Liver (tissue), 3 donors: ENCODE results near the gene FASTK.

ENCODE experiments used
- FOXA1 ChIP-seq: IDR thresholded peaks from 2 replicates; pipeline ENCODE4 v1.6.1; 2016; ENCODE audit warnings: antibody characterized with exemption
- GABPA ChIP-seq, 2 donors: IDR thresholded peaks in 1 of 2; conservative IDR thresholded peaks in 1 of 2; 2 replicates each; pipeline ENCODE4 v1.6.1; 2016; ENCODE audit warnings: antibody characterized with exemption in 2 of 2, mild to moderate bottlenecking in 1 of 2, moderate library complexity in 1 of 2
- HNF4A ChIP-seq, 2 donors: conservative IDR thresholded peaks; 2 replicates each; pipeline ENCODE4 v1.6.1; 2016; ENCODE audit warnings: antibody characterized with exemption in 2 of 2, mild to moderate bottlenecking in 2 of 2
- JUND ChIP-seq, 2 donors: IDR thresholded peaks; 2 replicates each; pipeline ENCODE4 v1.6.1; 2016; ENCODE audit warnings: antibody characterized with exemption in 2 of 2
- MAX ChIP-seq: IDR thresholded peaks from 2 replicates; pipeline ENCODE4 v1.6.1; 2016; ENCODE audit warnings: antibody characterized with exemption
- NR2F2 ChIP-seq: IDR thresholded peaks from 2 replicates; pipeline ENCODE4 v1.6.1; 2016; ENCODE audit warnings: antibody characterized with exemption
- SP1 ChIP-seq: IDR thresholded peaks from 2 replicates; pipeline ENCODE4 v1.6.1; 2018; ENCODE audit warnings: antibody characterized with exemption, mild to moderate bottlenecking
- TAF1 ChIP-seq: conservative IDR thresholded peaks from 2 replicates; pipeline ENCODE4 v1.6.1; 2016; ENCODE audit warnings: antibody characterized with exemption, mild to moderate bottlenecking
- YY1 ChIP-seq: IDR thresholded peaks from 2 replicates; pipeline ENCODE4 v1.6.1; 2016; ENCODE audit warnings: antibody characterized with exemption, mild to moderate bottlenecking
- ZBTB33 ChIP-seq: IDR thresholded peaks from 2 replicates; pipeline ENCODE4 v1.6.1; 2016; ENCODE audit warnings: antibody characterized with exemption
- TF ChIP-seq, protein P1 (sequence below): fragments of 150-350 bp; IDR thresholded peaks from 2 replicates; pipeline ENCODE4 v1.5.1; 2017; ENCODE audit warnings: improper control_type of control experiment, low read depth, low read length; ENCODE audit not compliant: missing input control
- TF ChIP-seq, protein P2 (sequence below): IDR thresholded peaks from 2 replicates; pipeline ENCODE4 v1.6.1; 2016; ENCODE audit warnings: antibody characterized with exemption, mild to moderate bottlenecking
- TF ChIP-seq, protein P3 (sequence below): IDR thresholded peaks from 2 replicates; pipeline ENCODE4 v1.6.1; 2016; ENCODE audit warnings: antibody characterized with exemption
- donor health status: healthy.
- donor health status: healthy.

DNA sequence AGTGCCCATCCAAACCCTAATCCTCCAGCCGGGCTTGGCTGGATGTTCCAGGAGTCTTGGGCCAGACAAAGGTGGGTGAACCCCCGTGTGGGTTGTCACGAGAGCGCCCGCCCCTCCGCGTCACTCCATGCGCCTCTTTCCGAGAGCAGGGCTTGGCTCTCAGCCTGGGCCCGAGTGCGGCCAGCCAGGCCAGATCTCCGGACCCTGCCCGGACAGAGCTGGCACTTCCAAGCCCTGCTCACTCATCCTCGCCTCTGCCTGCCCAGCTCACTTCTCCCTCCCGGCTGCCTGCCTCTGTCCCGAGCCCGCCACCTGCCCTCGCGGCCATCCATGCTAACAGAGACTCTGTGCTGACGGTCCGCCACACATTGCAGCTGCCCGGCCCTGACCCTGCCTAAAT lies 40.3 kb upstream of the FASTK start:
- TF ChIP-seq, protein P1, sequence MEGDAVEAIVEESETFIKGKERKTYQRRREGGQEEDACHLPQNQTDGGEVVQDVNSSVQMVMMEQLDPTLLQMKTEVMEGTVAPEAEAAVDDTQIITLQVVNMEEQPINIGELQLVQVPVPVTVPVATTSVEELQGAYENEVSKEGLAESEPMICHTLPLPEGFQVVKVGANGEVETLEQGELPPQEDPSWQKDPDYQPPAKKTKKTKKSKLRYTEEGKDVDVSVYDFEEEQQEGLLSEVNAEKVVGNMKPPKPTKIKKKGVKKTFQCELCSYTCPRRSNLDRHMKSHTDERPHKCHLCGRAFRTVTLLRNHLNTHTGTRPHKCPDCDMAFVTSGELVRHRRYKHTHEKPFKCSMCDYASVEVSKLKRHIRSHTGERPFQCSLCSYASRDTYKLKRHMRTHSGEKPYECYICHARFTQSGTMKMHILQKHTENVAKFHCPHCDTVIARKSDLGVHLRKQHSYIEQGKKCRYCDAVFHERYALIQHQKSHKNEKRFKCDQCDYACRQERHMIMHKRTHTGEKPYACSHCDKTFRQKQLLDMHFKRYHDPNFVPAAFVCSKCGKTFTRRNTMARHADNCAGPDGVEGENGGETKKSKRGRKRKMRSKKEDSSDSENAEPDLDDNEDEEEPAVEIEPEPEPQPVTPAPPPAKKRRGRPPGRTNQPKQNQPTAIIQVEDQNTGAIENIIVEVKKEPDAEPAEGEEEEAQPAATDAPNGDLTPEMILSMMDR: no peak
- no peak for TF ChIP-seq JUND (IDR thresholded peaks at IDR 0.05)
- TF ChIP-seq GABPA (IDR thresholded peaks at IDR 0.05 in 1 of 2, conservative IDR thresholded peaks at IDR 0.05 in 1 of 2): no peak
- no peak for TF ChIP-seq FOXA1
- no peak for TF ChIP-seq NR2F2
- TF ChIP-seq, protein P2, sequence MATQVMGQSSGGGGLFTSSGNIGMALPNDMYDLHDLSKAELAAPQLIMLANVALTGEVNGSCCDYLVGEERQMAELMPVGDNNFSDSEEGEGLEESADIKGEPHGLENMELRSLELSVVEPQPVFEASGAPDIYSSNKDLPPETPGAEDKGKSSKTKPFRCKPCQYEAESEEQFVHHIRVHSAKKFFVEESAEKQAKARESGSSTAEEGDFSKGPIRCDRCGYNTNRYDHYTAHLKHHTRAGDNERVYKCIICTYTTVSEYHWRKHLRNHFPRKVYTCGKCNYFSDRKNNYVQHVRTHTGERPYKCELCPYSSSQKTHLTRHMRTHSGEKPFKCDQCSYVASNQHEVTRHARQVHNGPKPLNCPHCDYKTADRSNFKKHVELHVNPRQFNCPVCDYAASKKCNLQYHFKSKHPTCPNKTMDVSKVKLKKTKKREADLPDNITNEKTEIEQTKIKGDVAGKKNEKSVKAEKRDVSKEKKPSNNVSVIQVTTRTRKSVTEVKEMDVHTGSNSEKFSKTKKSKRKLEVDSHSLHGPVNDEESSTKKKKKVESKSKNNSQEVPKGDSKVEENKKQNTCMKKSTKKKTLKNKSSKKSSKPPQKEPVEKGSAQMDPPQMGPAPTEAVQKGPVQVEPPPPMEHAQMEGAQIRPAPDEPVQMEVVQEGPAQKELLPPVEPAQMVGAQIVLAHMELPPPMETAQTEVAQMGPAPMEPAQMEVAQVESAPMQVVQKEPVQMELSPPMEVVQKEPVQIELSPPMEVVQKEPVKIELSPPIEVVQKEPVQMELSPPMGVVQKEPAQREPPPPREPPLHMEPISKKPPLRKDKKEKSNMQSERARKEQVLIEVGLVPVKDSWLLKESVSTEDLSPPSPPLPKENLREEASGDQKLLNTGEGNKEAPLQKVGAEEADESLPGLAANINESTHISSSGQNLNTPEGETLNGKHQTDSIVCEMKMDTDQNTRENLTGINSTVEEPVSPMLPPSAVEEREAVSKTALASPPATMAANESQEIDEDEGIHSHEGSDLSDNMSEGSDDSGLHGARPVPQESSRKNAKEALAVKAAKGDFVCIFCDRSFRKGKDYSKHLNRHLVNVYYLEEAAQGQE: no peak
- no peak for TF ChIP-seq HNF4A (conservative IDR thresholded peaks at IDR 0.05)
- no peak for TF ChIP-seq TAF1
- no peak for TF ChIP-seq YY1
- TF ChIP-seq MAX: no peak
- no peak for TF ChIP-seq SP1
- TF ChIP-seq, protein P3, sequence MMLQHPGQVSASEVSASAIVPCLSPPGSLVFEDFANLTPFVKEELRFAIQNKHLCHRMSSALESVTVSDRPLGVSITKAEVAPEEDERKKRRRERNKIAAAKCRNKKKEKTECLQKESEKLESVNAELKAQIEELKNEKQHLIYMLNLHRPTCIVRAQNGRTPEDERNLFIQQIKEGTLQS: no peak
- TF ChIP-seq ZBTB33: no peak
